ENCODE data around the gene CCDC47.

The CCDC47 gene

GRCh38 chr17:63786117-63786516 lies 12.7 kb upstream of the CCDC47 start:
- intact Hi-C loops (cut with DNase I): no loop called here
- no peak for DNase-seq

GRCh38 chr17:63785556-63785955 lies 12.2 kb upstream of the CCDC47 start:
- intact Hi-C loops (cut with DNase I): no loop called here
- DNase-seq: no peak

- no peak for DNase-seq
- intact Hi-C loops (cut with DNase I): no loop called here
Measured at GRCh38 chr17:63783522-63783921, 10.1 kb upstream of the CCDC47 start.

GRCh38 chr17:63780928-63781327 lies 7.5 kb upstream of the CCDC47 start:
- DNase-seq: no peak
- intact Hi-C loops (cut with DNase I): no loop called here

- intact Hi-C loops (cut with DNase I): no loop called here
- DNase-seq: no peak
Measured at GRCh38 chr17:63780507-63780906, 7.1 kb upstream of the CCDC47 start.

- intact Hi-C loops (cut with DNase I): loop anchor here (10.0 kb wide), 1 partner anchor 151 kb away; the partner anchor contains the start of gene MAP3K3
- DNase-seq: no peak
Measured at GRCh38 chr17:63775420-63775819, 2.0 kb upstream of the CCDC47 start.

- DNase-seq: no peak
- intact Hi-C loops (cut with DNase I): loop anchor here (1.0 to 10.0 kb wide), 3 partner anchors 33 to 150 kb away; partner anchors contain the start of genes FTSJ3, MAP3K3 and PSMC5
Measured at GRCh38 chr17:63774969-63775265, 1.5 kb upstream of the CCDC47 start.

GRCh38 chr17:63774141-63774968 lies 958 bp upstream of the CCDC47 start, which contains the start of gene DDX42:
DDX42 (plus strand) TSS chr17:63774170; CDS start chr17:63787050, 12,880 bp downstream.
- intact Hi-C loops (cut with DNase I): loop anchor here (1.0 to 10.0 kb wide), 3 partner anchors 32 to 150 kb away; partner anchors contain the start of genes FTSJ3, MAP3K3 and PSMC5
- peak; percentile 42 to 96 (median 86) for DNase-seq

- no peak for DNase-seq
- intact Hi-C loops (cut with DNase I): loop anchor here (10.0 kb wide), 1 partner anchor 148 kb away; the partner anchor contains the start of gene MAP3K3
Measured at GRCh38 chr17:63772801-63773271, 561 bp downstream of the CCDC47 start.

- intact Hi-C loops (cut with DNase I): no loop called here
- no peak for DNase-seq
Measured at GRCh38 chr17:63768433-63768832, 5.0 kb downstream of the CCDC47 start.

- intact Hi-C loops (cut with DNase I): no loop called here
Measured at GRCh38 chr17:63766754-63767153, 6.6 kb downstream of the CCDC47 start.

GRCh38 chr17:63764716-63765115 lies 8.7 kb downstream of the CCDC47 start:
- intact Hi-C loops (cut with DNase I): no loop called here
- DNase-seq: no peak

More at GRCh38 chr17:63766754-63767153, 6.6 kb downstream of the CCDC47 start:
- DNase-seq: no peak

- DNase-seq: no peak
- intact Hi-C loops (cut with DNase I): no loop called here
Measured at GRCh38 chr17:63762161-63763078, 11.0 kb downstream of the CCDC47 start.

- intact Hi-C loops (cut with DNase I): no loop called here
- no peak for DNase-seq
Measured at GRCh38 chr17:63760771-63761539, 12.4 kb downstream of the CCDC47 start.

- no peak for DNase-seq
- intact Hi-C loops (cut with DNase I): no loop called here
Measured at GRCh38 chr17:63758428-63758827, 15.0 kb downstream of the CCDC47 start.

GRCh38 chr17:63754046-63754445 lies 19.4 kb downstream of the CCDC47 start:
- intact Hi-C loops (cut with DNase I): no loop called here
- DNase-seq: no peak

GRCh38 chr17:63753215-63753614 lies 20.2 kb downstream of the CCDC47 start:
- intact Hi-C loops (cut with DNase I): no loop called here
- DNase-seq: no peak

GRCh38 chr17:63752707-63753106 lies 20.7 kb downstream of the CCDC47 start:
- intact Hi-C loops (cut with DNase I): no loop called here
- DNase-seq: no peak

GRCh38 chr17:63751806-63752205 lies 21.6 kb downstream of the CCDC47 start:
- intact Hi-C loops (cut with DNase I): no loop called here
- peak in 1 of 10 donors; percentile 14 for DNase-seq
